Measurements from ENCODE around the gene HBZ. TPM values are rescaled to one million over a fixed set of nuclear protein-coding genes. Genes with fewer than 3 reads are reported as not detected.

The HBZ gene
- total RNA-seq, 4 donors from 2014 or later = not detected

GRCh38 chr16:180681-181564 lies 28.5 kb downstream of the HBZ start:
- Histone ChIP-seq H3K36me3 (no peaks in the 10 kb centered on the region), H3K27ac (peak overlapping the region in 1 of 4 donors; percentile 17), H3K4me1 (peaks cover 7 to 17% (median 13%) of the 10 kb centered on the region in 4 donors), H3K27me3 (peaks cover 0 to 38% of the 10 kb centered on the region in 2 donors), H3K4me3 (peak overlapping the region; percentile 20 to 39 (median 38)), H3K9me3 (no peaks in the 10 kb centered on the region)
- peak; percentile 70 to 89 (median 88) for DNase-seq
- TF ChIP-seq POLR2A (IDR thresholded peaks at IDR 0.05) (no peak), CTCF (IDR thresholded peaks at IDR 0.05) (no peak)

GRCh38 chr16:181565-182021 lies 29.1 kb downstream of the HBZ start:
- Histone ChIP-seq H3K36me3 (no peaks in the 10 kb centered on the region), H3K27ac (no peak overlapping the region), H3K4me1 (peaks cover 7 to 17% (median 12%) of the 10 kb centered on the region in 4 donors), H3K9me3 (no peaks in the 10 kb centered on the region), H3K4me3 (peak overlapping the region in 1 of 4 donors; percentile 38), H3K27me3 (peaks cover 0 to 38% of the 10 kb centered on the region in 2 donors)
- TF ChIP-seq CTCF (IDR thresholded peaks at IDR 0.05) (peak; percentile 92 to 97 (median 94)), POLR2A (IDR thresholded peaks at IDR 0.05) (no peak)
- DNase-seq = no peak

- DNase-seq = no peak
- Histone ChIP-seq H3K9me3 (no peaks in the 10 kb centered on the region), H3K27me3 (peaks cover 0 to 28% of the 10 kb centered on the region in 2 donors), H3K27ac (no peak overlapping the region), H3K4me3 (no peak overlapping the region), H3K4me1 (peaks cover 7 to 17% (median 12%) of the 10 kb centered on the region in 4 donors), H3K36me3 (peaks cover 0 to 10% (median 0%) of the 10 kb centered on the region in 3 donors)
- no peak for TF ChIP-seq CTCF (IDR thresholded peaks at IDR 0.05)
- no peak for TF ChIP-seq POLR2A (IDR thresholded peaks at IDR 0.05)
These were observed 30.6 kb downstream of the HBZ start for GRCh38 chr16:183005-183404.

GRCh38 chr16:185213-185612 lies 32.8 kb downstream of the HBZ start:
- peaks cover 7 to 14% (median 11%) of the 10 kb centered on the region in 4 donors for H3K4me1 ChIP-seq
- H3K27ac ChIP-seq = no peak overlapping the region
- no peak overlapping the region for H3K4me3 ChIP-seq
- TF ChIP-seq CTCF (IDR thresholded peaks at IDR 0.05) (no peak), POLR2A (IDR thresholded peaks at IDR 0.05) (no peak)
- DNase-seq = no peak
- peaks cover 0 to 8% of the 10 kb centered on the region in 2 donors for H3K27me3 ChIP-seq
- no peaks in the 10 kb centered on the region for H3K9me3 ChIP-seq
- H3K36me3 ChIP-seq = peaks cover 0 to 29% (median 0%) of the 10 kb centered on the region in 3 donors

GRCh38 chr16:185691-186090 lies 33.2 kb downstream of the HBZ start:
- H3K36me3 ChIP-seq = peaks cover 0 to 34% (median 0%) of the 10 kb centered on the region in 3 donors
- TF ChIP-seq CTCF (IDR thresholded peaks at IDR 0.05) = no peak
- no peak for TF ChIP-seq POLR2A (IDR thresholded peaks at IDR 0.05)
- H3K4me3 ChIP-seq = no peak overlapping the region
- H3K27ac ChIP-seq = no peak overlapping the region
- no peak for DNase-seq
- peaks cover 0 to 3% of the 10 kb centered on the region in 2 donors for H3K27me3 ChIP-seq
- H3K4me1 ChIP-seq = peaks cover 4 to 9% (median 6%) of the 10 kb centered on the region in 4 donors
- H3K9me3 ChIP-seq = no peaks in the 10 kb centered on the region

All from Peyer's patch (tissue), 4 donors.